HEK293T (cell line): ENCODE measurements around the gene TSPO2.
A peak's percentile ranks its signal among the peaks of the same experiment; 100 is the strongest.
"Not testable (repeated sequence)": the region's sequence is repeated elsewhere in the genome, so short reads cannot be mapped to it uniquely, and the experiment has no call there.

Experiments used
- CTCF ChIA-PET: fragments of 350-600 bp; formaldehyde crosslinking; extraction: SDS; loops from one replicate; lab custom pipeline; 2021; ENCODE audit warnings: antibody characterized with exemption, inconsistent platforms; lab: Yijun Ruan, JAX
- POLR2A ChIA-PET: fragments of 350-600 bp; formaldehyde crosslinking; extraction: SDS; loops from one replicate; lab custom pipeline; 2020; ENCODE audit warnings: antibody characterized with exemption, inconsistent platforms; lab: Yijun Ruan, JAX
- DNase-seq: peaks from one replicate; pipeline ENCODE4 v3.0.0; 2012; ENCODE audit warnings: mixed read lengths; ENCODE audit errors: extremely low spot score
- ARNT ChIP-seq: fragments of 450-650 bp; IDR thresholded peaks from 2 replicates; pipeline ENCODE4 v1.6.1; 2017; ENCODE audit warnings: mild to moderate bottlenecking
- BHLHE40 ChIP-seq: fragments of 450-650 bp; IDR thresholded peaks from 2 replicates; pipeline ENCODE4 v1.6.1; 2016; ENCODE audit warnings: mild to moderate bottlenecking, moderate library complexity, borderline replicate concordance
- CTBP1 ChIP-seq: fragments of 450-650 bp; IDR thresholded peaks from 2 replicates; pipeline ENCODE4 v1.6.1; 2016; ENCODE audit warnings: borderline replicate concordance
- ELF4 ChIP-seq: fragments of 450-650 bp; IDR thresholded peaks from 2 replicates; pipeline ENCODE4 v1.6.1; 2017; ENCODE audit warnings: antibody characterized with exemption
- FOXA1 ChIP-seq: fragments of 450-650 bp; IDR thresholded peaks from 2 replicates; pipeline ENCODE4 v1.6.1; 2016; ENCODE audit warnings: mild to moderate bottlenecking
- FOXK2 ChIP-seq: fragments of 450-650 bp; IDR thresholded peaks from 2 replicates; pipeline ENCODE4 v1.6.1; 2016; ENCODE audit warnings: mild to moderate bottlenecking
- FOXM1 ChIP-seq: fragments of 450-650 bp; IDR thresholded peaks from 2 replicates; pipeline ENCODE4 v1.6.1; 2017; ENCODE audit warnings: mild to moderate bottlenecking, borderline replicate concordance
- HDGF ChIP-seq: fragments of 450-650 bp; IDR thresholded peaks from 2 replicates; pipeline ENCODE4 v1.6.1; 2017; ENCODE audit warnings: antibody characterized with exemption, borderline replicate concordance
- L3MBTL2 ChIP-seq: fragments of 450-650 bp; conservative IDR thresholded peaks from 2 replicates; pipeline ENCODE4 v1.6.1; 2016; ENCODE audit warnings: mild to moderate bottlenecking
- LEF1 ChIP-seq: fragments of 450-650 bp; IDR thresholded peaks from 2 replicates; pipeline ENCODE4 v1.6.1; 2017; ENCODE audit warnings: mild to moderate bottlenecking, borderline replicate concordance
- NFRKB ChIP-seq: fragments of 450-650 bp; IDR thresholded peaks from 2 replicates; pipeline ENCODE4 v1.6.1; 2016; ENCODE audit warnings: mild to moderate bottlenecking, moderate library complexity
- PKNOX1 ChIP-seq: fragments of 450-650 bp; IDR thresholded peaks from 2 replicates; pipeline ENCODE4 v1.6.1; 2016
- SP1 ChIP-seq: fragments of 450-650 bp; IDR thresholded peaks from 2 replicates; pipeline ENCODE4 v1.6.1; 2017
- SUZ12 ChIP-seq: fragments of 450-650 bp; IDR thresholded peaks from 2 replicates; pipeline ENCODE4 v1.6.1; 2016; ENCODE audit warnings: mild to moderate bottlenecking
- TARDBP ChIP-seq: fragments of 450-650 bp; IDR thresholded peaks from 2 replicates; pipeline ENCODE4 v1.6.1; 2016
- ZNF384 ChIP-seq: fragments of 450-650 bp; IDR thresholded peaks from 2 replicates; pipeline ENCODE4 v1.6.1; 2016

The TSPO2 gene

GRCh38 chr6:40999569-40999968 lies 42.7 kb upstream of the TSPO2 start:
- POLR2A ChIA-PET = interaction anchor here (0.7 to 3.1 kb wide), 2 partner anchors 28 to 39 kb away, joined by 3 to 13 read pairs; no protein-coding TSS in a partner anchor
- CTCF ChIA-PET = interaction anchor here (0.5 to 2.5 kb wide), 6 partner anchors 9 to 37 kb away, joined by 3 to 10 read pairs (median 4); no protein-coding TSS in a partner anchor

GRCh38 chr6:41000248-41000647 lies 42.0 kb upstream of the TSPO2 start:
- ChIA-PET POLR2A (no interaction called here), CTCF (interaction anchor here (0.9 to 1.2 kb wide), 3 partner anchors 8 to 23 kb away, joined by 3 to 4 read pairs (median 3); no protein-coding TSS in a partner anchor)
- no peak for DNase-seq
- TF ChIP-seq NFRKB (no peak), L3MBTL2 (no peak), ARNT (no peak), FOXM1 (no peak), PKNOX1 (no peak), ELF4 (no peak), FOXA1 (no peak), SP1 (no peak), TARDBP (no peak), SUZ12 (no peak), ZNF384 (no peak), FOXK2 (no peak), HDGF (no peak), CTBP1 (no peak), BHLHE40 (no peak), LEF1 (no peak)

More at GRCh38 chr6:40999569-40999968, 42.7 kb upstream of the TSPO2 start:
- TF ChIP-seq SP1 (no peak), TARDBP (no peak), FOXA1 (no peak)
- DNase-seq = peak; percentile 66

- ChIA-PET CTCF (no interaction called here), POLR2A (no interaction called here)
- DNase-seq = no peak
- TF ChIP-seq ARNT = no peak
These were observed 40.1 kb upstream of the TSPO2 start for GRCh38 chr6:41002168-41002567.

- CTCF ChIA-PET = not testable (repeated sequence)
These were observed 36.0 kb upstream of the TSPO2 start for GRCh38 chr6:41006217-41006616.

GRCh38 chr6:41006980-41007379 lies 35.3 kb upstream of the TSPO2 start:
- DNase-seq, POLR2A ChIA-PET: not testable (repeated sequence)
- CTCF ChIA-PET = interaction anchor here (0.7 kb wide), 1 partner anchor 9 kb away, joined by 3 read pairs; no protein-coding TSS in a partner anchor

More at GRCh38 chr6:41006217-41006616, 36.0 kb upstream of the TSPO2 start:
- DNase-seq, POLR2A ChIA-PET: not testable (repeated sequence)
- TF ChIP-seq ZNF384 = peak; percentile 72; the same call in 1 of the 2 replicates

GRCh38 chr6:41008011-41008410 lies 34.3 kb upstream of the TSPO2 start:
- DNase-seq = no peak
- ChIA-PET CTCF (interaction anchor here (1.1 to 1.2 kb wide), 2 partner anchors 8 to 19 kb away, joined by 3 read pairs; no protein-coding TSS in a partner anchor), POLR2A (no interaction called here)
- no peak for TF ChIP-seq TARDBP
- no peak for TF ChIP-seq ARNT
- TF ChIP-seq ZNF384 = no peak
- TF ChIP-seq CTBP1 = no peak
- no peak for TF ChIP-seq HDGF
- no peak for TF ChIP-seq SP1
- no peak for TF ChIP-seq NFRKB
- TF ChIP-seq PKNOX1 = no peak
- no peak for TF ChIP-seq ELF4
- TF ChIP-seq FOXK2 = no peak
- no peak for TF ChIP-seq FOXM1

GRCh38 chr6:41009669-41010068 lies 32.6 kb upstream of the TSPO2 start:
- CTCF ChIA-PET = no interaction called here
- TF ChIP-seq SUZ12 (no peak), CTBP1 (no peak)
- POLR2A ChIA-PET = no interaction called here
- no peak for DNase-seq

- ChIA-PET CTCF (interaction anchor here (1.0 kb wide), 1 partner anchor 10 kb away, joined by 3 read pairs; no protein-coding TSS in a partner anchor), POLR2A (no interaction called here)
- TF ChIP-seq SUZ12 (no peak), LEF1 (no peak), ARNT (no peak), PKNOX1 (no peak), FOXA1 (no peak), SP1 (no peak)
- no peak for DNase-seq
These were observed 30.6 kb upstream of the TSPO2 start for GRCh38 chr6:41011673-41012072.
